Lung (tissue), 12 donors: Measurements from ENCODE around the gene COPS9. TPM values are rescaled to one million over a fixed set of nuclear protein-coding genes. Genes with fewer than 3 reads are reported as not detected.

Experiments used
- ATAC-seq: fragments of 200-7000 bp; cut with Tn5 transposase; one replicate; pipeline ENCODE4 v1.9.1; 2020; ENCODE audit warnings: moderate number of reproducible peaks; ENCODE audit not compliant: insufficient read depth, low FRiP score
- DNase-seq, 3 donors: peaks; one replicate each; pipeline ENCODE4 v3.0.0-alpha.2; 2013 to 2017
- H3K27ac ChIP-seq, 2 donors: one replicate each; pipeline ENCODE4 v1.5.1; 2013; ENCODE audit warnings: mild to moderate bottlenecking in 2 of 2, moderate library complexity in 2 of 2, control low read depth in 1 of 2, inconsistent platforms in 1 of 2, low read depth in 1 of 2, low read length in 1 of 2
- H3K27me3 ChIP-seq, 3 donors: one replicate each; pipeline ENCODE4 v1.5.1; 2013; ENCODE audit warnings: low read length in 2 of 3; ENCODE audit not compliant: control insufficient read depth in 3 of 3, insufficient read depth in 3 of 3
- H3K36me3 ChIP-seq, 4 donors: one replicate each; pipeline ENCODE4 v1.5.1; 2013; ENCODE audit warnings: low read length in 4 of 4, mild to moderate bottlenecking in 1 of 4, moderate library complexity in 1 of 4; ENCODE audit not compliant: control insufficient read depth in 4 of 4, insufficient read depth in 4 of 4
- H3K4me1 ChIP-seq, 5 donors: one replicate each; pipeline ENCODE4 v1.5.1; 2013; ENCODE audit warnings: low read length in 5 of 5, mild to moderate bottlenecking in 2 of 5, moderate library complexity in 1 of 5; ENCODE audit not compliant: control insufficient read depth in 5 of 5, insufficient read depth in 5 of 5
- H3K4me3 ChIP-seq: one replicate; pipeline ENCODE4 v1.5.1; 2013; ENCODE audit warnings: mild to moderate bottlenecking, control low read depth, moderate library complexity
- H3K9ac ChIP-seq, 2 donors: one replicate each; pipeline ENCODE4 v1.5.1; 2013; ENCODE audit warnings: low read length in 2 of 2, control low read depth in 1 of 2; ENCODE audit not compliant: insufficient read depth in 1 of 2
- H3K9me3 ChIP-seq, 4 donors: one replicate each; pipeline ENCODE4 v1.5.1; 2013; ENCODE audit warnings: low read length in 3 of 4, mild to moderate bottlenecking in 1 of 4, moderate library complexity in 1 of 4; ENCODE audit not compliant: control insufficient read depth in 4 of 4, insufficient read depth in 3 of 4
- WGBS, 2 donors: extraction: QIAGEN DNeasy Blood & Tissue Kit; methylation state at CpG; one replicate each; pipeline ENCODE4 v1.1.7; 2013; 5-methylcytosine and 5-hydroxymethylcytosine counted together
- polyA plus RNA-seq, 2 donors: library from polyadenylated mRNA; stranded (reverse); fragments of 200-250 nt; gene quantifications; one replicate each; pipeline ENCODE4 v1.2.1, GENCODE V29; 2013
- total RNA-seq, 2 donors: library from RNA; depleted of rRNA in 1 of 2; stranded (reverse); fragments of >200 nt in 1 of 2; gene quantifications; one replicate each; pipeline ENCODE4 v1.2.1, GENCODE V29; 2014 to 2021
- TF ChIP-seq, protein P1 (sequence below): IDR thresholded peaks from 2 replicates; pipeline ENCODE4 v1.5.1; 2012; ENCODE audit warnings: mild to moderate bottlenecking; ENCODE audit errors: control extremely low read depth, extremely low read depth
- donor health status: control.
- donor health status: control.
- donor health status: Bipolar disorder and iron deficiency.
- donor health status: healthy.
- donor health status: DM: yes; HTN: yes; CAD: no.

Gene COPS9
- total and polyA plus RNA-seq, 4 donors = 52.5 to 386 (median 148) TPM

DNA sequence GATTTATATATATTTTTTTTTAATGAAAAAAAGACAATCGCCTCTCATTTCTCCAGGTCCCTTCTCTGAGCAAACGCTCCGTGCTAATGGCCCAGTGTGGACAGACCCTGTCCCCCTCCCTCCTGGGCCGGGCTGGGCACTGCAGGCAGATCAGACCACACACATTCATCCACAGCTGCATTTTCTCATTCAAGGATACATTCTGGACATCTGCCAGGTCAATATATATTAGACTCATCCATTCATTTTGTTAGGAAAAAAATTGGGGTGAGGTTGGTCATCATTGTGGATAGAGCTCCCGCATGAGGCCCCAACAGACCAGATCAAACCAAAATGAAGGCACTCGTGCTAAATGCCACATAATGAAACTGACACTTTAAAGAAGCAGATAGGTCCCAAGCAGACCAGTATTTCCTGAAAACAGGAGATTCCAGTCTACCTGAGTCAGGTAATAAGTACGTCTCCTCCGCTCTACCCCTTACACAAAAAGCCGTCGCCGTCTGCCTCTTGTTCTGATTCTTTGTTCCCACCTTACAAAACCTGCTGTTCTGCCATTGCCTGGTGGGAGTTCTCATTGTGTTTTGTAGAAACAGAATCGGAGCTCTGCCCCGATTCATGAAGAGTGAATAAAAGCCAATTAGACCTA, 19.8 kb upstream of the COPS9 start:
- Histone ChIP-seq H3K9me3 (peaks cover 0 to 4% (median 1%) of the 10 kb centered on the region in 4 donors), H3K9ac (no peak overlapping the region)
- WGBS, 2 donors = 73 to 83% methylated on average over 13 of the region's 13 CpGs

DNA sequence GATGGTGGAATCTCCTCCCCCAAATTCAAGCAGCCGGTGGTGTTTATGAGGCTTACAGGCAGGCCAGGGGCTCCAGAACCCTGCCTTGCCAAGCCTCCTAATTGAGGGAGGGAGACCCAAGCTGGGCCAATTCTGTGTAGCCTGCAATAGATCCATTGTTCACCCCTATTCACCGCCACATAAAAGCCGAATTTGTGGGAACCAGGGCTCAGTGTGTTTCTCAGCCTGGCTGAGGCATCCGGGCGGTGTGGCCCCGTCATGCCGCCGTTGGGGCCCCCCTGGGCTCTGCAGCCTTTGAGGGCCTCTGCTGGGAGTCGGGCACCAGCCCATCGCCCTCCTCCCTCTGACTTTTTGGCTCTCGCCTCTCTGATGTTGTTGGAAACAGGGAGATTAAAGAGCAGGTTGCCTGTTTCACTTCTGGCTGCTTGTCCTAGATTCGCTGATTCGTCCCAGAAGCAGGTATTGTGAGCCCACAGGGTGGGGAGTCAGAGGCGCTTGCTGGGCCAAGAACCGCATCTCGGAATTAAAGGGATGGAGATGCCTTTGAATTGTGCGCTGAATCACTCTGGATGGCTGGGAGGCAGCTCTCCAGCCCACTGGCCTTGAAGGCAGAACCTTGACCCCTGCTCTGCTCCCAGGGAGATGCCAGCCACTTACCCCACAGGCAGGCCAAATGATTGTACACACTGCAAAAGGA, 19.1 kb upstream of the COPS9 start:
- ATAC-seq = no peak
- WGBS, 2 donors = 77 to 79% methylated on average over 17 of the region's 17 CpGs
- peaks cover 0 to 17% (median 0%) of the 10 kb centered on the region in 5 donors for H3K4me1 ChIP-seq

More for the DNA sequence above, 19.8 kb upstream of the COPS9 start:
- TF ChIP-seq, protein P1, sequence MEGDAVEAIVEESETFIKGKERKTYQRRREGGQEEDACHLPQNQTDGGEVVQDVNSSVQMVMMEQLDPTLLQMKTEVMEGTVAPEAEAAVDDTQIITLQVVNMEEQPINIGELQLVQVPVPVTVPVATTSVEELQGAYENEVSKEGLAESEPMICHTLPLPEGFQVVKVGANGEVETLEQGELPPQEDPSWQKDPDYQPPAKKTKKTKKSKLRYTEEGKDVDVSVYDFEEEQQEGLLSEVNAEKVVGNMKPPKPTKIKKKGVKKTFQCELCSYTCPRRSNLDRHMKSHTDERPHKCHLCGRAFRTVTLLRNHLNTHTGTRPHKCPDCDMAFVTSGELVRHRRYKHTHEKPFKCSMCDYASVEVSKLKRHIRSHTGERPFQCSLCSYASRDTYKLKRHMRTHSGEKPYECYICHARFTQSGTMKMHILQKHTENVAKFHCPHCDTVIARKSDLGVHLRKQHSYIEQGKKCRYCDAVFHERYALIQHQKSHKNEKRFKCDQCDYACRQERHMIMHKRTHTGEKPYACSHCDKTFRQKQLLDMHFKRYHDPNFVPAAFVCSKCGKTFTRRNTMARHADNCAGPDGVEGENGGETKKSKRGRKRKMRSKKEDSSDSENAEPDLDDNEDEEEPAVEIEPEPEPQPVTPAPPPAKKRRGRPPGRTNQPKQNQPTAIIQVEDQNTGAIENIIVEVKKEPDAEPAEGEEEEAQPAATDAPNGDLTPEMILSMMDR = no peak
- Histone ChIP-seq H3K36me3 (no peaks in the 10 kb centered on the region), H3K4me3 (no peak overlapping the region), H3K27me3 (peaks cover 0 to 3% (median 0%) of the 10 kb centered on the region in 3 donors), H3K4me1 (peaks cover 0 to 17% (median 0%) of the 10 kb centered on the region in 5 donors), H3K27ac (no peak overlapping the region)
- ATAC-seq (no peak), DNase-seq (peak; percentile 38 to 52 (median 52))

DNA sequence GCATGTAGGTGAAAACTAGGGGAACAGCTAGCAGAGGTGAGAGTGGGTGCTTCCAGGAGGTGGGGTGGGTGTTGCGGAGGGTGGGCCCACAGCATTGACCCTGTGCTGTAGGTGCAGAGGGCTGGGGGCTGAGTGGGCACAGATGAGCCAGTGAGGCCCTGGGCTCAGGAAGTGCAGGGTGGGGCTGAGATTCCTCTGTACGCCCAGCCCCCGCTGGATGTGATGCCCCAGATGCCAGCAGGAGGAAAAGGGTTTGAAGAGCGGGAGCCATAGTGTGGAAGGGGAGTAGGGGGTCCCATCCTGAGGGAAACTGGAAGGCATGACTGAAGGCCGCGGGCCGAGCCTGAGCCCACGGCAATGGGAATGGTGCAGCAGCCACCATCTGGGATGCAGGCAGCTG, 18.5 kb upstream of the COPS9 start:
- Histone ChIP-seq H3K36me3 (no peaks in the 10 kb centered on the region), H3K9me3 (peaks cover 0 to 4% (median 1%) of the 10 kb centered on the region in 4 donors), H3K4me1 (peaks cover 0 to 17% (median 0%) of the 10 kb centered on the region in 5 donors), H3K9ac (no peak overlapping the region), H3K27me3 (peaks cover 0 to 3% (median 0%) of the 10 kb centered on the region in 3 donors), H3K4me3 (no peak overlapping the region), H3K27ac (no peak overlapping the region)
- DNase-seq = no peak
- TF ChIP-seq, protein P1 = no peak
- ATAC-seq = no peak
- WGBS, 2 donors = 90 to 91% methylated on average over 8 of the region's 8 CpGs

More for the DNA sequence above, 19.1 kb upstream of the COPS9 start:
- H3K9me3 ChIP-seq = peaks cover 0 to 4% (median 1%) of the 10 kb centered on the region in 4 donors
- H3K9ac ChIP-seq = no peak overlapping the region
- peaks cover 0 to 3% (median 0%) of the 10 kb centered on the region in 3 donors for H3K27me3 ChIP-seq
- TF ChIP-seq, protein P1 = no peak
- no peaks in the 10 kb centered on the region for H3K36me3 ChIP-seq
- DNase-seq = peak in 1 of 3 donors; percentile 7
- H3K4me3 ChIP-seq = no peak overlapping the region
- H3K27ac ChIP-seq = no peak overlapping the region
